Transverse colon (tissue), 3 donors: ENCODE results near the gene ACHE.

Experiments
- CTCF ChIP-seq, 5 experiments: fragments of 200-600 bp in 3 of 5; fragments of 450-650 bp in 2 of 5; sonication (generic) in 3 of 5; IDR thresholded peaks; 1 replicate in 2 of 5; 2 replicates in 3 of 5; pipeline ENCODE4 v1.5.1; 2016 to 2017; ENCODE audit warnings: antibody characterized with exemption in 5 of 5, inconsistent platforms in 3 of 5, mild to moderate bottlenecking in 2 of 5, moderate library complexity in 1 of 5
- EP300 ChIP-seq: sonication (generic); formaldehyde crosslinking; IDR thresholded peaks from one replicate; pipeline ENCODE4 v1.6.1; 2017; ENCODE audit warnings: antibody characterized with exemption, low read depth
- POLR2A ChIP-seq: fragments of 450-650 bp; IDR thresholded peaks from one replicate; pipeline ENCODE4 v1.6.1; 2016; ENCODE audit warnings: antibody characterized with exemption, mild to moderate bottlenecking, moderate library complexity

GRCh38 chr7:100867040-100867775, 28.5 kb downstream of the ACHE start, which contains the start of gene TRIP6:
- no peak for TF ChIP-seq POLR2A
- TF ChIP-seq CTCF (IDR thresholded peaks at IDR 0.05), result no peak
- TF ChIP-seq EP300, result no peak
